ENCODE measurements around the gene TOMM6.

The TOMM6 gene

GRCh38 chr6:41767112-41767833 is 20.2 kb upstream of the TOMM6 start:
- DNase-seq (ENCODE audit: low read depth) = peak; percentile 70
- no peak overlapping the region for H3K4me3 ChIP-seq (ENCODE audit: low read depth, low read length)
- TF ChIP-seq CTCF (conservative IDR thresholded peaks at IDR 0.05; ENCODE audit: low read depth, low read length) = no peak

- no peak for TF ChIP-seq CTCF (conservative IDR thresholded peaks at IDR 0.05; ENCODE audit: low read depth, low read length)
- DNase-seq (ENCODE audit: low read depth) = no peak
- no peak overlapping the region for H3K4me3 ChIP-seq (ENCODE audit: low read depth, low read length)
Observed at GRCh38 chr6:41768545-41769308, 18.8 kb upstream of the TOMM6 start.

- DNase-seq (ENCODE audit: low read depth) = no peak
- no peak for TF ChIP-seq CTCF (conservative IDR thresholded peaks at IDR 0.05; ENCODE audit: low read depth, low read length)
- no peak overlapping the region for H3K4me3 ChIP-seq (ENCODE audit: low read depth, low read length)
Observed at GRCh38 chr6:41769376-41769775, 18.1 kb upstream of the TOMM6 start.

GRCh38 chr6:41770381-41771057 is 17.0 kb upstream of the TOMM6 start:
- H3K4me3 ChIP-seq (ENCODE audit: low read depth, low read length) = no peak overlapping the region
- TF ChIP-seq CTCF (conservative IDR thresholded peaks at IDR 0.05; ENCODE audit: low read depth, low read length) = no peak
- DNase-seq (ENCODE audit: low read depth) = no peak

GRCh38 chr6:41771058-41771983 is 16.2 kb upstream of the TOMM6 start:
- no peak overlapping the region for H3K4me3 ChIP-seq (ENCODE audit: low read depth, low read length)
- DNase-seq (ENCODE audit: low read depth) = no peak
- TF ChIP-seq CTCF (conservative IDR thresholded peaks at IDR 0.05; ENCODE audit: low read depth, low read length) = no peak

GRCh38 chr6:41774841-41775240 is 12.7 kb upstream of the TOMM6 start:
- no peak overlapping the region for H3K4me3 ChIP-seq (ENCODE audit: low read depth, low read length)
- no peak for TF ChIP-seq CTCF (conservative IDR thresholded peaks at IDR 0.05; ENCODE audit: low read depth, low read length)
- no peak for DNase-seq (ENCODE audit: low read depth)

Data from choroid plexus epithelial cell (primary cell).